Measurements from ENCODE around the gene NCKAP5.

NCKAP5 gene

DNA sequence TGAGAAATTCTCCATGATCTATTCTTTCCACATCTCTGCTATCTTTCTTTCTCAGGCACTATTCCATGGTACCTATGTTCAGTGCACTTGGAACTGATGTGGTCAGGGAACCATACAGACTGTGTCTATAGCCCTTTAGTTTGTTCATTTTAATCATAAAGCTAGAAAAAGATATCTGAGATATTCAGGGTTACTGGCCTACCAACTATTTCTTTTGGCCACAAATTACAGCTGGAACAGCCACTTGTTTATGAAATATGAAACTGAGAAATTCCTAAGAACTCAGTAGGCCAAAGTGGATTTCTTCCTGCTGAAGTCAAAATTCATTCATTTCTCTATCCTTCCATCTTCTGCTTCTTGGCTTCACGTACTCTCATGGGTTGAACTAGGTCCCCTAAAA is 875.4 kb downstream of the NCKAP5 start:
- no peaks in the 10 kb centered on the region for H3K36me3 ChIP-seq (ENCODE audit: control insufficient read depth, insufficient read depth, low read length)
- no peak overlapping the region for H3K4me3 ChIP-seq (replicated peaks; ENCODE audit: low read depth, low read length)
- no peak for DNase-seq (ENCODE audit: extremely low read depth, insufficient read length)

DNA sequence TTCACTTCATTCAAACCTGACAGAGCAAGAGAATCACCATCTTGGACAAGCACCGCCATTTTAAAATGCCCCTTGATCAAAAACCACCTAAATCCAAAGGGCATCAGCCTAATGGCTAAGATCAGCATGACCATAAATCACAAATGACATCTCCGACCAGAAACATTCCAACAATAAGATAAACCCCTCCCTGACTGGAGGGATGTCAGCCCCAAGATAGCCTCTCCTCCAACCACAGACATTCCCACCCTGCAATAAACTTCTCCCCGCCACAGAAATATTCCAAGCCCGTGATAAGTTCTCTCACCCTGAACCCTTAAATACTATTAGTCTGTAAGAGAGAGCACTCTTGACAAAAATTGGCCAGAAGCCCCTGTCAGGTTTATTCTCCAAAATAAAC is 876.7 kb downstream of the NCKAP5 start:
- Histone ChIP-seq H3K4me3 (replicated peaks; ENCODE audit: low read depth, low read length) (no peak overlapping the region), H3K36me3 (ENCODE audit: control insufficient read depth, insufficient read depth, low read length) (no peaks in the 10 kb centered on the region), H3K27me3 (replicated peaks; ENCODE audit: control insufficient read depth, insufficient read depth, low read length) (no peaks in the 10 kb centered on the region)
- DNase-seq (ENCODE audit: extremely low read depth, insufficient read length) = no peak
- TF ChIP-seq, protein P1, sequence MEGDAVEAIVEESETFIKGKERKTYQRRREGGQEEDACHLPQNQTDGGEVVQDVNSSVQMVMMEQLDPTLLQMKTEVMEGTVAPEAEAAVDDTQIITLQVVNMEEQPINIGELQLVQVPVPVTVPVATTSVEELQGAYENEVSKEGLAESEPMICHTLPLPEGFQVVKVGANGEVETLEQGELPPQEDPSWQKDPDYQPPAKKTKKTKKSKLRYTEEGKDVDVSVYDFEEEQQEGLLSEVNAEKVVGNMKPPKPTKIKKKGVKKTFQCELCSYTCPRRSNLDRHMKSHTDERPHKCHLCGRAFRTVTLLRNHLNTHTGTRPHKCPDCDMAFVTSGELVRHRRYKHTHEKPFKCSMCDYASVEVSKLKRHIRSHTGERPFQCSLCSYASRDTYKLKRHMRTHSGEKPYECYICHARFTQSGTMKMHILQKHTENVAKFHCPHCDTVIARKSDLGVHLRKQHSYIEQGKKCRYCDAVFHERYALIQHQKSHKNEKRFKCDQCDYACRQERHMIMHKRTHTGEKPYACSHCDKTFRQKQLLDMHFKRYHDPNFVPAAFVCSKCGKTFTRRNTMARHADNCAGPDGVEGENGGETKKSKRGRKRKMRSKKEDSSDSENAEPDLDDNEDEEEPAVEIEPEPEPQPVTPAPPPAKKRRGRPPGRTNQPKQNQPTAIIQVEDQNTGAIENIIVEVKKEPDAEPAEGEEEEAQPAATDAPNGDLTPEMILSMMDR (IDR thresholded peaks at IDR 0.05; ENCODE audit: insufficient read depth, low read length, poor library complexity, severe bottlenecking) = no peak

More for the DNA sequence above, 875.4 kb downstream of the NCKAP5 start:
- H3K27me3 ChIP-seq (replicated peaks; ENCODE audit: control insufficient read depth, insufficient read depth, low read length) = no peaks in the 10 kb centered on the region
- TF ChIP-seq, protein P1 (IDR thresholded peaks at IDR 0.05; ENCODE audit: insufficient read depth, low read length, poor library complexity, severe bottlenecking) = no peak

DNA sequence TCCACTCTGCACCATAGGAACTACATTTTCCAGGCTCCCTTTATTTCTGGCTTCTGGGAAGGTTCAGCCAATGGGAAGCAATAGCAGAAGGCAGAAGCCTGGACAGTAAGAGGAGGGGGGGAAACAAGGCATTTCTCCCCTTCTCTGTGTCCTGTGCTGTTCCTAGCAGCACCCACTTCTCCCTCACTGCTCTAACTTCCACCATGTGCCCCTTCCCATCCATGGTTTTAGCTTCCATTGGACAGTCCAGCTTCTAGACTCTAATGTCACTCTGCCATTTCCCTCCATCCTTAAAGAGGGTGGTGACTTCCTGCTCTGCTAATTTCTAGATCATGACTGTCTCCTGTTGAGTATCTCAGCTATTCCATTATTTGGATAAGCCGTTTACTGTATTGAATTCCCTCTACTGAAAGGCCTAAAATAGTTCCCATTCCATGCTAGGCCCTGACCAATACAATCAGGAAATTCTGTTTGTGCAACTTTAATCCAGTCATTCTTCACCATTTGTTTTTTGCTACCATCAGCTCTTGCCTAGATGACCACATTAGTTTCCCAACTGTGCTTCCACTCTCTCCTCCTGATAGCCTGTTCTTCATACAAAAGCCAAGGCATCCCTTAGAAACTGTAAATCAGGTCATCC is 877.5 kb downstream of the NCKAP5 start:
- no peaks in the 10 kb centered on the region for H3K36me3 ChIP-seq (ENCODE audit: control insufficient read depth, insufficient read depth, low read length)
- no peak for DNase-seq (ENCODE audit: extremely low read depth, insufficient read length)
- no peak overlapping the region for H3K4me3 ChIP-seq (replicated peaks; ENCODE audit: low read depth, low read length)
- TF ChIP-seq, protein P1 (IDR thresholded peaks at IDR 0.05; ENCODE audit: insufficient read depth, low read length, poor library complexity, severe bottlenecking) = no peak
- H3K27me3 ChIP-seq (replicated peaks; ENCODE audit: control insufficient read depth, insufficient read depth, low read length) = no peaks in the 10 kb centered on the region

DNA sequence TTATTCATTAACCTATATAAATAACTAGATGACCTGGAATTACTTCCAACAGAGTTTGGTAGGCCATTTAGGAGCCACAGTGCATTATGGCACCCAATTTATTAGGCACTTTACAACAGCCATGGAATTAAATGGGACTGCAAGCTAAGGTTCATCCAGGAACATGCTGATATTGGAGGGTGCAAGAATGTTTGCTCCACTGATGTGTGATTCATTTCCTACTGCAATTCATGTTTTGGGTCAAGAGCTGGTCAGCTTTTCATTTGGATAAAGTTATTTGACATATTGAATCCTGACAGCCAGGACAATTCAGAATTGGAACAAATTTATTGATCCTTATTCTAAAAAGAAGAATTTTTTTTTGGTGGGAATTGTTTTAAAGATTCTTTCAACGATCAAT is 886.5 kb downstream of the NCKAP5 start:
- H3K4me3 ChIP-seq (replicated peaks; ENCODE audit: low read depth, low read length) = no peak overlapping the region

DNA sequence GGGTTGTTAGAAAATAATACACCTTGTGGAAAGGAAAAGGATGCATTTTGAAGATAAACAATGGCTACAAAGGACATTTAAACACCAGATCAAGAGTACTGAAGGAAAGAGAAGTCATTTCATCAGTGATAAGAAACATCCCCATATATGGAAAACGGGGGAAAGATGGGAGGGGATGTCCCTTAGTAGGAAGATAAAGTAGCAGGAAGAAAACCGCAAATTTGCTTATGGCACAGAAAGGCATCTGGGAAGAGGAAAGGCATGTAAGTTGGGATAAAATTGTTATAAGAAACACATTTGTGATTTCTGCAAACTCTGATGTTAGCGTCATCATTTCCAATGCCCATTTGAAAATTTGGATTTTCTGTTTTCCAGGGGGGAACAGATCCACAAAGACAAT is 887.7 kb downstream of the NCKAP5 start:
- Histone ChIP-seq H3K36me3 (ENCODE audit: control insufficient read depth, insufficient read depth, low read length) (no peaks in the 10 kb centered on the region), H3K27me3 (replicated peaks; ENCODE audit: control insufficient read depth, insufficient read depth, low read length) (no peaks in the 10 kb centered on the region)
- TF ChIP-seq, protein P1 (IDR thresholded peaks at IDR 0.05; ENCODE audit: insufficient read depth, low read length, poor library complexity, severe bottlenecking) = no peak

More for the DNA sequence above, 886.5 kb downstream of the NCKAP5 start:
- DNase-seq (ENCODE audit: extremely low read depth, insufficient read length) = no peak
- no peaks in the 10 kb centered on the region for H3K36me3 ChIP-seq (ENCODE audit: control insufficient read depth, insufficient read depth, low read length)
- TF ChIP-seq, protein P1 (IDR thresholded peaks at IDR 0.05; ENCODE audit: insufficient read depth, low read length, poor library complexity, severe bottlenecking) = no peak
- no peaks in the 10 kb centered on the region for H3K27me3 ChIP-seq (replicated peaks; ENCODE audit: control insufficient read depth, insufficient read depth, low read length)

DNA sequence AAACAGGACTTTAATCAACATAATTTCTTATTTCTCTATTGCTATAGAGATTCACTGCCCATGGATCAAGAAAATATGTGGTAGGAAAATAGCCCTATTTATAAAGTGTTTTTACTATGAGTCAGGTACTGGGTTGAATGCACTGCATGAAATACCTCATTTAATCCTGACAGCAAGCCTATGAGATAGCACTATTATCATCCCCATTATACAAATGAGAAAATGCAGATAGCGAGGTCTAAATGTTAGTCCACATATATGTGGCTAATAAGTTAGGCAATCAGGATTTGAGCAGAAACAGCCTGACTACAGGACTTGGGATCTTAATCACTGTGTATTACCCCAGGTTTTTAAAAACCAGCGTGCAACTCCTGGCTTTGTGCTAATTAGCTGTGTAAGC is 889.8 kb downstream of the NCKAP5 start:
- TF ChIP-seq, protein P1 (IDR thresholded peaks at IDR 0.05; ENCODE audit: insufficient read depth, low read length, poor library complexity, severe bottlenecking) = no peak
- Histone ChIP-seq H3K36me3 (ENCODE audit: control insufficient read depth, insufficient read depth, low read length) (no peaks in the 10 kb centered on the region), H3K27me3 (replicated peaks; ENCODE audit: control insufficient read depth, insufficient read depth, low read length) (no peaks in the 10 kb centered on the region), H3K4me3 (replicated peaks; ENCODE audit: low read depth, low read length) (no peak overlapping the region)
- DNase-seq (ENCODE audit: extremely low read depth, insufficient read length) = no peak

More for the DNA sequence above, 887.7 kb downstream of the NCKAP5 start:
- no peak overlapping the region for H3K4me3 ChIP-seq (replicated peaks; ENCODE audit: low read depth, low read length)
- no peak for DNase-seq (ENCODE audit: extremely low read depth, insufficient read length)

Data from GM06990 (cell line).